HS-27A (cell line): ENCODE results near the gene SORCS2.
A peak's percentile ranks its signal among the peaks of the same experiment; 100 is the strongest.

Source experiments
- DNase-seq: peaks from one replicate; pipeline ENCODE4 v3.0.0-alpha.2; 2012; ENCODE audit warnings: low read depth, missing footprints

SORCS2 gene

DNA sequence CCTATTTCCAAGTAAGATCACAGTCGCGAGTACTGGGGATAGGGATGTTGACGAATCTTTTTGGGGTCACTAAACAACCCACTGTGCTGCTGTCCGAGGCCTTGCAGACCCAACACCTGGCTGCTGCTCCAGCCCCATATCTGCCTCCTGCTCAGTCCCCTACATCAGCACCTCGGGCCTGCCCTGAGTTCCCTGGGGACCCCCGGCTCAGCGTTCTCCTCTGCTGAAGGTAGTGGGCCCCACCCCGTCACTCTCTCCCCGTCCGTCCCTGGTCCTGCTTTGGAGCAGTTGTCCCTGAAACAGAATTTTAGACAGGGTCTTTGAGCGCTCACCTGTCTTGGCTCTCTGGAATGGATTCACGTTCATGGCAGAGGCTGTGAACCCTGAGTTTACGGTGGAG is 444.8 kb downstream of the SORCS2 start:
- DNase-seq: no peak

DNA sequence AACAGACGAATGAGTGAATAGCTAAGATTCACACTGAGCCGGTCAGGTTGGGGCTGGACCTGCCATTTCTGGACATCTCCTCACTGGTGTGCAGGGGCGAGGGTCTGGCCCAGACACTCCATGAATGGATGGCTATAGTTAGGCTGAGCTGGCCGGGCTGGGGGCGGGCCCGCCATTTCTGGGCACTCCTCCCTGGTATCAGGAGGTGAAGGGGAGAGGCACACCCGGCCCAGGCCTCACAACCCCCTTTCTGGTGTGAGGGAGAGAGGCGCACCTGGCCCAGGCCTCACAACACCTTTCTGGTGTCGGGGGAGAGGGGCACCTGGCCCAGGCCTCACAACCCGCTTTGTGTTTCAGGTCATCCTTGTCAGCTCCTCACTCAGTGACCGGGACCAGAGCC is 445.6 kb downstream of the SORCS2 start:
- no peak for DNase-seq

DNA sequence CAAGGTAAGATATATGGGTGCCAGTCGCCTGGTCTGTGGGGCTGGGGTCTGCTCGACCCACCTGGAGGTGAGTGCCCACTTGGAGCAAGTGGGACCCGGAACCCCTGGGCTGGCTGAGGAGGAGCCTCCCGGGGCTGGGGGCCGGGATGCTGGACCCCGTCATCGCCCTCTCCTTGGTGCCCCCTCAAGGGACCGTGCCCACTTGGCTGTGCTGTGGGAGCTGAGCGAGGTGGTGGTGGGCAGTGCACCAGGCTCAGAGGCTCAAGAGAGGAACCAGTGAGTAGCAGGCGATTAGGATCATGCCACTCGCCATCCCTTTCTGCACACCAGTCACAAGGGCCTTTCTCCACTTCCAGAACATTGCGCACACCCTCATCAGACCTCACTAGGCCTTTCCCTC is 446.2 kb downstream of the SORCS2 start:
- no peak for DNase-seq

DNA sequence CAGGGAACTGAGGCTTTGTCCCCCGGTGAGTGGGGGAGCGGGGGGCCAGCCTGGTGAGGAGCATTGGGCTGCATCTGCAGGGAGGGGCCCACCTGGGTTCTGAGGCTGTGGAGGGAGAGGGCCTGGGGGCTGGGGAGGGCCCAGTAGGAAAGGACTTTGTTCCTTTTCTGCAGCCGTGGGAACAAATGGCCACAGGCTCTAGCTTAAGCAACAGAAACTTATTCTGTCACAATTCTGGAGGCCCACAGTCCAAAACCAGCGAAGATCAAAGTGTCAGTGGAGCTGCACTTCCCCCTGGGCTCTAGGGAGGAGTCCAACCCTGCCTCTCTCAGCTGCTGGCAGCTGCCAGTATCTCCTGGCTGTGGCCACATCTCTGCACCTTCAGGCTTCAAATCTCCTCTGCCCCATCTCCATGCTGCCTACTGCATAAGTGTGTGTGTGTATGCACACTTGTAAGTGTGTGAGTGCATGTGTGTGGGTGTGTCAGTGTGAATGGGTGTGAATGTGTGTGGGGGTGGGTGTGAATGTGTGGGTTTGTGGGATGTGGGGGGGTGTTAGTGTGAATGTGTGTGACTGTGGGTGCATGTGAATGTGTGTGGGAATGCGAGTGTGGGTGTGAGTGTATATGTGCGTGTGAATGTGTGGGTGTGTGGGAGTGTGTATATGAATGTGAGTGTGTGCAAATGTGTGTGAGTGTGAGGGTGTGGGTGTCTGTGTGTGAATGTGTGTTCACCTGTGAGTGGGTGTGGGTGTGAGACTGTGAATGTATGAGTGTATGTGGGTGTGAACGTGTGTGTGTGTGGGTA is 446.8 kb downstream of the SORCS2 start:
- DNase-seq: no peak

DNA sequence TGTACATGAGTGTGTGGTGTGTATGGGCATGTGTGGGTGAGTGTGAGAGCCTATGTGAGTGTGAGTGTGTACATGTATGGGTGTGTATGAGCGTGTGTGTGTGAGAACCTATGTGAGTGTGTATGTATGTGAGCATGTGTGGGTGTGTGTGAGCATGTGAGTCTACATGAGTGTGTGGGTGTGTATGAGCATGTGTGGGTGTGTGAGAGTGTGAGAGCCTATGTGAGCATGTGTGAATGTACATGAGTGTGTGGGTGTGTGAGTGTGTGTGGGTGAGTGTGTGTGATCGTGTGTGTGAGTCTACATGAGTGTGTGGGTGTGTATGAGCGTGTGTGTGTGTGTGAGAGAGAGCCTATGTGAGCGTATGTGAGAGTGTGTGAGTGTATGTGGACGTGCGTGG is 447.8 kb downstream of the SORCS2 start:
- no peak for DNase-seq

DNA sequence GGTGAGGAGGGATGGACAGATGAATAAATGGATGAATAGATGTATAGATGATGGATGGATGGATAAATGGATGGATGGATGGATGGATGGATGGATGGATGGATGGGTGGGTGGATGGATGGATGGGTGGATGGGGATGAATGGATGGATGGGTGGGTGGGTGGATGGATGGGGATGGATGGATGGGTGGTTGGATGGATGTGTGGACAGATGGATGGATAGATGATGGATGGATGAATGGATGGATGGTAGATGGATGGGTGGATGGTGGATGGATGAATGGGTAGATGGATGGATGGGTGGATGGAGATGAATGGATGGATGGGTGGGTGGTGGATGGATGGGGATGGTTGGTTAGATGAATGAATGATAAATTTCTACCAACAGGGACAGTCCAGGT is 449.4 kb downstream of the SORCS2 start:
- DNase-seq: no peak

DNA sequence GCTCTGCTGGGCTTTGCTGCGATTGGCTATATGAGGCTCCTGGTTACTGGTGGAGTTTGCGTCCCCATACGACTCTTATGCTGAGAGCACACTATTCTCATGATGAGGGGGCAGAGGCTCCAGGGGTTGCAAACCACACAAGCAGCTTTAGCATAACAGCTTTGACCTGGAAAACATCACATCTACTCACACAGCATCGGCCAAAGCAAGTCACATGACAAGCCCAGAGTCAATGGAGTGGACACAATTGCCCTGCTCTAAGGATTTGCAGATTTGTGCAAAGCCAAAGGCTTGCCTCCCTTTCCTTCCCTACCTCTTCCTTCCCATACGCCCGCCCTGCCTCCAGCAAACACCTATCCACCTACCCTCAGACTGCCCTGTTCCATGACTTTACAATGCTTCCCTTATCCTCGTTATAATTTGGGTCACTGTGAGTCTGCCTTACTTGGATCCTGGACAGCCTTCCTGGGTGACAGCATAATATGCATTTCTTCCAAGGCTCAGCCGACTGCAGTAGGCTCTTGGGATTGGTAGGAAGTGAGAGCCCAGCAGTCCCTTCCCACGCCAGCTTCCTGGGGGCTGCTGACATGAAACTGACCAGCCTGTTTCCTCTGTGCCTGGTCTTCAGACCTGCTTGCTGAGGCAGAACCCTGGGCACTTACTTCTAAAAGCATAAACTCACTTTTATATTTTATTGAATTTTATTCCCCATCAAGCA is 450.6 kb downstream of the SORCS2 start:
- DNase-seq: no peak

DNA sequence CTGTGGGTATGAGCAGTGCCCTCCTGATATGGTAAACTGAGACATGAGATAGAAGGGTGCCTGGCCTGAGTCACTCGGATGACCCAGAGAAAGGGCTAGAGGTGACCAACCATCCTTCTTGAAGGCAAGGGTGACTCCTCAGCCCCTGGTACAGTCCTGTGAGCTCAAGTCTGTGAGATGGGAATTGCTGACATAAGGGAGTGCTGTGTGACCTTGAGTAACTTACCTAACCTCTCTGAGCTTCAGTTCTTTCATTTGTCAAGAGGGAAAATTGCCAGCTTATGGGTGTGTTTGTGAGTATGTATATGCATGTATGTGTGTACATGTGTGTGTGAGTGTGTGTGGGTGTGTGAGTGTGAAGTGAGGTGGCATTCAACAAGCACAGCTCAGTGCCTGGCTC is 452.8 kb downstream of the SORCS2 start:
- DNase-seq: no peak

DNA sequence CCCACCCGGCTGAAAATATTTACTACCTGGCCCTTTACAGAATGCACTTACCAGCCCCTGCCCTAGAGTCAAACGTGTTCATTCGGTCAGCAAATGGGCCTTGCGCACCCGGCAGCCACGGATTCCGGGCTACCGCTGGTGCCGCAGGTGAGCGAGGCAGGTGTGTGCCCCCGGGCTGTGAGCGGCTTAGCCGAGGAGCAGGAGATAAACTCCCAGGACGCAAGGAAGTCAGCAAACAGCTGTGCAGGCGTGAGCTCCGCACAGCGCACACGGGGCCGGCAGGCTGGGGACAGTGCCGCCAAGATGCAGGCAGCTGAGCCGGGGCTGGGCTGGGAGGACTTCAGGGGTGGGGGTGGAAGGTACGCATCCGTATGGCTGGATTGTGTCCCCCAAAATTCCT is 453.6 kb downstream of the SORCS2 start:
- no peak for DNase-seq

DNA sequence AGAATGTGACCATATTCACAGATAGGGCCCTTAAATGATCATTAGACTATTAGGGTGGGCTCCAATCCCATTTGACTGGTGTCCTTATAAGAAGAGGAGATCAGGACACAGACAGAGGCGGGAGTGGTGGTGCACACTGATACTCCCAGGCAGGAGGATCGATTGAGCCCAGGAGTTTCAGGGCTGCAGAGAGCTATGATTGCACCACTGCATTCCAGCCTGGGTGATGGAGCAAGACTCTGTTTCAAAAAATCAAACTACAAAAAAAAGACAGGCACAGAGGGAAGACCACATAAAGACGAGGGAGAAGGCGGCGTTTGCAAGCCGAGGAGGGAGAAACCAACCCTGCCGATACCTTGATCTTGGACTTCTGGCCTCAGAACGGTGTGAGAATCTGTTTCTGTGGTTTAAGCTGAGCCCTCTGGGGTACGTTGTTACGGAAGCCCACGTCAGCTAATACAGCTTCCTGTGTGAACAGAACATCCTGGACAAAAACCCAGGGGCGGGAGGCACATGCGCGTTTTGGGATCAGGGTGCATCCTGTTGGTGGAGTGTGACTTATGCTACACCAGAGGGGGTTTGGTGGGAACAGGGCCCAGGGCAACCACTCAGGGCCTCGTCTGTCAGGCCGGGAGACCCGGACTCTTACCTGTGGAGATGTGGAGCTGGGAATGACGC is 454.2 kb downstream of the SORCS2 start:
- DNase-seq: no peak

DNA sequence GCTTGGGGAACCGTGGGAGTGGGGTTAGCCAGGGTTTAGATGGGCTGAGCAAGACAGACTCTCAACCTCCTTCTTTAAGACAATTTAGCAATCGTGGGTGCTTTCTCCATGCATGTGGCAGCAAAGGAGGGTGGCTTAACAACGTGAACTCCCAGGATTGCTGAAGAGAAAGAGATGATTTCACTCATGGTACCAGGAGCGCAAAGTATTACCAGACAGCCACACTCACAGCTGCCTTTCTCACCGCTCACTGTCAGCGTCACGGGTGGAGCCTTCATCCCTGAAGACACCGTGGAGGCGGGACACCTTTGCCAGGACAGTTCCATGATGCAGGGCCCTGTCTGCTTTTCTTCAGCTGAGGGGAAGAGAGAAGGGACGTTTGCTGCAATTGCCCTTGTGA is 454.8 kb downstream of the SORCS2 start:
- DNase-seq: no peak

DNA sequence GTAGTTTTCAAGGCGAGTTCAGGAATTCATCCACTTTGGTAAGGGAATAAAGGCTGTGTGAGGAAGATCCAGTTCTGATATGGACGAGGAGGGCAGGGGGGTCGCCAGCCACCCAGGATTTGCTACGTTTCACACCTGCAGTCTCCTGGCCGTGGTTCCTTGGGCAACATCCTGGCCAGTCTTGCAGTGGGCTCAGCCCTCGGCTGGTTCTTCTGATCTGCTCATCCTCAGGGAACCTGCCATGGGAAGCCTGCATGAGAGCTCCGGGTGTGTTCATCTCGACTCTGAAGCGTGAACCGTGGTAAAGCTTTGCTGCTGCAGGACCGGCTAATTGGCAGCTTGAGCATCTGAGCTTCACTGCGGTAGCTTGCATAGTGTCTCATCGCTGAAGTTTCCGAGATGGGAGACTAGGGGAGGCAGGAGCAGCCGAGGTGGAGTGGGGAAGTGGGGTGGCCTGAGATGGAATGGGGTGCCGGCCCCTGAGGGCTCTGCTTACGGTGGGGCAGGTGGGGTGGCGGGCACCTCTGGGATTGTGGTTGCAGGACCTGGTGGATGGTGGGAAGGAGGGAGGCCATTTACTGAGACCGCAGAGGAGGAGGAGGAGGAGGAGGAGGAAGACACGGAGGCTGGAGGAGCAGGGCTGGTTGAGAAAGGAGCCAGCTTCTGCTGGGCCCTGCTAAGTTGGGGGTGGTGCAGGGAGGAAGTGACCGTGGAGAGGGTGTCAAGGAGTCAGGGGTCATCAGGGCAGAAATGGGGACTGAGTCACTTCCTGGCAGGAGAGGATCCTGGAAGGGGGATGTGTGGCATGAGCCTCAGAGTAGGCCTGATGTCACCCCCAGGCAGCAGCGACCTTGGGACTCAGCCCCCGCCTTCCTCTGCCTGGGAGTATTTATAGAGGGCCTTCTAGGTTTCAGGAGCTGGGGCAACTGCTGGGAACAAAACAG is 455.5 kb downstream of the SORCS2 start:
- no peak for DNase-seq

DNA sequence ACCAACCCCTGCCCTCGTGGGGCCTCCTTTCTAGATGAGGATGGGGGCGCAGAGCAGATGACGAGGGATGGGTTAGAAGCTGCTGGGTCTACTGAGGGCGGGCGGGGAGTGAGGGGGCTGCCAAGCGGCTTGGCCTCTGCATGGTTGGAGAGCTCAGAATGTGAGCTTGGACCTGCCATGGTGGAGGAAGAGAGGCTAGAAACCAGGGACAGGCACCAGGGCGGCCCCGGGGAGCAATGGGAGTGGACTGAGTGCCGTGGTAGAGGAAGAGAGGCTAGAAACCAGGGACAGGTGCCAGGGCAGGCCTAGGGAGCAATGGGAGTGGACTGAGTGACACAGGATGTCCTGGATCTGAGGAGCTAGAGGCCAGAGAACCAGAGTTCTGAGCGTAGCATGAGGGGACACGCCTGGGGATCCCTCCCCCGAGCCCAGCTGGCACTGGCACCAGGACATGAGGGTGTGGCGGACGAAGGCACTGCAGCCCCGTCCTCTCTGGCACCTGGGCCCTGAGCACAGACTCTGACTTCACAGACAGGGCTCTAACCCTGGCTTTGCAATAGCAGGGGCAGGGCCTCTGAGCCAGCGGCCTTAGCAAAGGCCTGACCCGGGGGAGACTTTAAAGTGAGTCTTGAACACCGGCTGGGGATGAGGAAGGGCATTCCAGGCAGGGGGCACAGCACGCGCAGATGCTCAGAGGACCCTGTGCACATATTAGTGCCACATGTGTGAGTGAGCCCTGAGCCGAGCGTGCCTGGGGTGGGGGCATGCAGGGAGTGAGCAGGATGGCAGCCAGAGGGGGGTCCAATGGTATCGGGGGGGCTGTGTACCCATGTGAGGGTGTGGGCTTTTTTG is 456.4 kb downstream of the SORCS2 start:
- DNase-seq: no peak

DNA sequence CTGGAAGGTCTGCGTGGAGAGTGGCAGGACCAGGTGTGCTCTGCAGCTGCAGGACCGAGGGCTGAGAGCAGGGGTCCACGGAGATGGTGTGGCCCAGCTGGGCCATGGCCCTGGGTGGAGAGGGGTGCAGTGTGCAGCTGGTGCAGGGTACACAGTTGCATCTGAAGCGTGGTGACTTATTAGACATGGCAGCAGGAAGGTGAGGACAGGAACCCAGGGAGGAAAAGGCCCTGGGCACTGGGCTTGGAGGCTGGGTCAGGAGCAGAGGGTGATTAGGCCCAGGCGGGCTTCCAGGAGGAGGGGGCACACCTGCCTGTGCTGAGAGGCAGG is 457.0 kb downstream of the SORCS2 start:
- no peak for DNase-seq

DNA sequence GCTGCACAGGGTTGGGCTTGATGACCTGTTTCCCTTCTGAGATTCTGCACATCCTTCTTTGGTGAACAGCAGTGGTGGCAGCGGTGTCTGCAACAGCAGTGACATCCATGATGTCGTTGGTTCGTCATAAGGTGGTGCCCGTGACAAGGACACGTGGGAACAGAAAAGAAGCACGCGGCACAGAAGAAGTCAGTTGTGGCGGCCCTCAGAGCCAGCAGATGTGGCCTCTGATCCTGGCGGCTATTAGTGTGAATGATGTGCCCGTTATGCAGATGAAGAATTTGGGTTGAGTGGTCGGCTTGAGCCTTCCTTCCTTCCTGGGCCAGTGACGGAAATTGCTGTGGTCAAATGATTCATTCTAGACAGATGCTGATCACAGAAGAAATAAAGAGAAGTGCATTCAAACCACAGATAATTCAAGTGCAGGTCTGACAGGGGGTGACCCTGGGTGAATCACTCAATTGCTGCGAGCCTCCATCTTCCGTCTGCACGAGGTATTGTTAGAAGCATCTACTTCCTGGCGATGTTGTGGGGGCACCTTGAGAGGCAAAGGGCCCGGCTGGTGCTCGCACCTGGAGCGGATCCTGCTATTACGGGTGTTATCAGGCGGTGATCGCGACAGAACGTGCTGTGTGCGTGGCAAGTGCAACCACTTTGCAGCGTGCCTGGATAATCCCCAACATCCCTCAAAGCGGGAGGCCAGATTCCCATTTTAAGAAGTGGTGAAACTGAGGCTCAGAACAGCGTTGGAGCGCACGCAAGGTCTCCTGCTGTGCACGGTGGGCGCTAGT is 457.6 kb downstream of the SORCS2 start:
- DNase-seq: peak; percentile 87

DNA sequence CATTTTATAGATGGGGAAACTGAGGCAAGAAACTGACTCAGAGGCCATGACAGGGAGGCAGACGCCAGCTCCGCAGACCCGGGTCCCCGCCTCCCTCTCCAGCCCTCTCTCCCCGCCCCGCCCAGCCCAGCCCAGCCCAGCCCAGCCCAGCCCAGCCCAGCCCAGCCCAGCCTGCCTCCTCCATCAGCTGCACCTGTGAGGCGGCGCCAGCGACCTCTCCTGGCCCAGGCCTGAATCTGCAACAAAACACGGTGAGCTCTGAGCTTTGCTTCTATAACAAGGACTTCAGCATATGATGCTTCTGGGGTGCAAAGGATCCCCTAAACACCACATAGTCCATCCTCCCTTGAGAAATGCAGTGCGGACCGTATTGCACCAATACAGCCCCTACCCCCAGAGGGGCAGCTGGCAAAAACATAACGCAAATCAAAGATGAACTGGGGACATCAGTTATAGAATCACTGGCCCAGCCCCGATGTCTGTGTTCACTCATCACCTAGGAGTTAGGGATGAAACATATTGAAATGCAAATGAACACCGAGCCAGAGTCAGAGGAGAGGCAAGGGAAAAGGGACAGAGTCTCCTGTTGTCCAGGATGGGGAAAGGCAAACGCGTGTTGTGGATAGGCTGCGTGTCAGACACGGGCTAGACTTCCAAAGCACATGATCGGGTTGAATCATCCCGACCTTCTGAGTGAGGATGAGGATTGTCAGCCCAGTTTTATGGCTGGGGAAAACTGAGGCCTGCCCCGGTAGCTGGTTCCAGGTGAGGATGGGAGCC is 458.5 kb downstream of the SORCS2 start:
- no peak for DNase-seq

DNA sequence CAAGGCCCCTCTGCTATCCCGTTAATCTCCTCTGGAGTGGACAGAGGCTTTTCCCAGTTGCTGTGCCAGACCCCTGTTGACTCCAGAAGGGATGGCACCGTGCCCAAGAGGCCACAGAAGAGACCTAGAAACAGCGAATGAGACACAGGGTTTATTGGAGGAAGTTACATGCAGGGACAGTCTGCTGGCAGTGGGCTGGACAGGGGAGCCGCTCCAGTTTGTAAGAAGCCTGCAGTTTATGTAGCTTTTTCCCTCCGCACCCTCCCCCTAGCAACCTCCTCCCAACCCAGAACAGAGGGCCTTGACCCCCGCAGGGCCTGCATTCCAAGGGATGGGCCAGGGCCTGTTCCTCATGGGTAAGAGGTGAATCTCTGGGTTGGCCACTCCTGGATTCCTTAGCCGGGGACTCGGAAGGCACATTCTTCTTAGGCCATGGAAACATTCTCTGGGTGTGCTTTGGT is 459.2 kb downstream of the SORCS2 start:
- no peak for DNase-seq

DNA sequence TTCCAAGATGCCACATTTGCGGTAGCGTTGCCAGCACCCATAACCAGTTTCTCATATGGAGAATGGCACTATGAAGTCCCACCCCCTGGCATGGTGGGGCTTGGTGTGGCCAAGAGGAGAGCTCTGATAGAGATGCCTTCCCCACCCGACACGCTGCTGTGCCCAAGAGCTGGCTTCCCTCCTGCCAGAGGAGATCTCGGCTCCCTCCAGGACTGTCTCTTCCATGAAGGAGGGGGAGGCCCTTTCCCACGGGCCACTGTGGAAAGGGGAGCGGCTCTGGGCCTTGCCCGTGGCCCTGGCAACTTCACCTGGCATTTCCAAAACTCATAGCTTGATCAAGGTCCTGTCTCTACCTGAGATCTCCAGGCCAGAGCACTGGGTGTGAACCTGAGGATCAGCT is 459.7 kb downstream of the SORCS2 start:
- no peak for DNase-seq

DNA sequence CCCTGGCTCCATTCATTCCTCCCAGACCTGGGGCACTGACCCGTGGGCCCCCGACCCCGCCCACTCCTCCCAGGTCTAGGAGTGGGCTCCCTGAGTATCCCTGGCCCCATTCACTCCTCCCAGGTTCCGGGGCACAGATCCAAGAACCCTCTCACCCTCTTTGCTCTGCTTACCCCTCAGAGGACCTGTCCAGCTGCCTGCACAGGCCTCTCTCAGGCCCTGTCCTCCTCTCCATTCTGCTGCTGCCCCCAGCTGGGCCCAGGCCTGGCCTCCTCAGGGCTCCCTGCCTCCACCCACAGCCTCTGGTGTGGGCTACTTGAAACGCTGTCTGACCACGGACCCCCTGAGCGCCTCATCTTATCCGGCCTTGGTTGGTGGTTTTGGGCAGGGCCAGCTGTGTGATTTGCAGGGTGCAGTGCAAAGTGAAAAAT is 460.1 kb downstream of the SORCS2 start:
- no peak for DNase-seq
